NCI-H510A treated with DMSO at 0.1 percent for 48 hours (cell line): ENCODE data around the gene QSOX2.

Experiments
- DNase-seq: peaks from one replicate; lab custom pipeline; 2025; lab: John Stamatoyannopoulos, UW

QSOX2 gene

GRCh38 chr9:136203408-136204144 lies 42.0 kb downstream of the QSOX2 start:
- DNase-seq = no peak

- no peak for DNase-seq
Measured at GRCh38 chr9:136202454-136203407, 42.9 kb downstream of the QSOX2 start.

- no peak for DNase-seq
Measured at GRCh38 chr9:136201609-136202453, 43.8 kb downstream of the QSOX2 start.

GRCh38 chr9:136201174-136201573 lies 44.4 kb downstream of the QSOX2 start:
- no peak for DNase-seq

GRCh38 chr9:136200424-136200823 lies 45.2 kb downstream of the QSOX2 start:
- no peak for DNase-seq

GRCh38 chr9:136199391-136200288 lies 46.0 kb downstream of the QSOX2 start:
- no peak for DNase-seq

GRCh38 chr9:136198605-136199083 lies 47.0 kb downstream of the QSOX2 start:
- no peak for DNase-seq

- DNase-seq = no peak
Measured at GRCh38 chr9:136197930-136198604, 47.5 kb downstream of the QSOX2 start.

- no peak for DNase-seq
Measured at GRCh38 chr9:136197084-136197875, 48.3 kb downstream of the QSOX2 start.

- no peak for DNase-seq
Measured at GRCh38 chr9:136196404-136197083, 49.1 kb downstream of the QSOX2 start.

- DNase-seq = no peak
Measured at GRCh38 chr9:136194540-136194939, 51.1 kb downstream of the QSOX2 start.

- DNase-seq = no peak
Measured at GRCh38 chr9:136193891-136194279, 51.7 kb downstream of the QSOX2 start.

GRCh38 chr9:136193127-136193890 lies 52.3 kb downstream of the QSOX2 start:
- DNase-seq = no peak

GRCh38 chr9:136192289-136193126 lies 53.1 kb downstream of the QSOX2 start:
- DNase-seq = no peak

GRCh38 chr9:136191960-136192286 lies 53.7 kb downstream of the QSOX2 start:
- no peak for DNase-seq

GRCh38 chr9:136191099-136191959 lies 54.3 kb downstream of the QSOX2 start:
- DNase-seq = no peak
